HEK293 (cell line): ENCODE results near the gene SLC25A12.

Source experiments
- CTCF ChIA-PET: fragments of 350-600 bp; formaldehyde crosslinking; extraction: SDS; loops from one replicate; lab custom pipeline; 2021; ENCODE audit warnings: antibody characterized with exemption; lab: Yijun Ruan, JAX
- POLR2A ChIA-PET: fragments of 300-600 bp; formaldehyde crosslinking; extraction: SDS; loops from one replicate; lab custom pipeline; 2020; ENCODE audit warnings: antibody characterized with exemption, inconsistent platforms; lab: Yijun Ruan, JAX
- H3K27ac ChIP-seq: fragments of 200-500 bp; sonication (Bioruptor generic); 2 replicates; pipeline ENCODE4 v1.5.1; 2014; ENCODE audit warnings: low read depth, low read length, control low read depth, inconsistent platforms; ENCODE audit errors: extremely low read depth
- H3K36me3 ChIP-seq, 2 experiments: fragments of 200-500 bp in 1 of 2; sonication (Bioruptor generic) in 1 of 2; 1 replicate in 1 of 2; 2 replicates in 1 of 2; pipeline ENCODE4 v1.5.1; 2014 to 2017; ENCODE audit warnings: inconsistent platforms in 2 of 2, low read length in 2 of 2; ENCODE audit not compliant: control insufficient read depth in 2 of 2, insufficient read depth in 1 of 2
- H3K4me1 ChIP-seq: fragments of 200-500 bp; sonication (Bioruptor generic); 2 replicates; pipeline ENCODE4 v1.5.1; 2014; ENCODE audit warnings: mild to moderate bottlenecking, low read length, inconsistent platforms; ENCODE audit not compliant: control insufficient read depth, insufficient read depth
- H3K4me3 ChIP-seq: 2 replicates; pipeline ENCODE4 v1.5.1; 2011; ENCODE audit warnings: low read depth, mild to moderate bottlenecking, control low read depth, low read length, moderate library complexity
- H3K9me3 ChIP-seq: fragments of 200-500 bp; sonication (Bioruptor generic); 2 replicates; pipeline ENCODE4 v1.5.1; 2014; ENCODE audit warnings: low read depth, low read length, inconsistent platforms; ENCODE audit not compliant: control insufficient read depth, insufficient read depth
- CTCF ChIP-seq: fragments of 450-650 bp; formaldehyde crosslinking; IDR thresholded peaks from 2 replicates; pipeline ENCODE4 v1.5.1; 2016; ENCODE audit warnings: missing biosample characterization, missing genetic modification characterization
- EGR2 ChIP-seq: fragments of 450-650 bp; formaldehyde crosslinking; IDR thresholded peaks from 2 replicates; pipeline ENCODE4 v1.5.1; 2016; ENCODE audit warnings: low read depth, missing biosample characterization, missing genetic modification characterization
- ELK4 ChIP-seq: IDR thresholded peaks from 2 replicates; pipeline ENCODE4 v1.6.1; 2011; ENCODE audit warnings: mild to moderate bottlenecking, low read depth, low read length, borderline replicate concordance
- GLIS2 ChIP-seq: fragments of 450-650 bp; formaldehyde crosslinking; IDR thresholded peaks from 2 replicates; pipeline ENCODE4 v1.5.1; 2016; ENCODE audit warnings: missing biosample characterization, missing genetic modification characterization
- HOXC10 ChIP-seq: sonication (generic); formaldehyde crosslinking; IDR thresholded peaks from 2 replicates; pipeline ENCODE4 v1.8.1; 2023; ENCODE audit warnings: mild to moderate bottlenecking, missing genetic modification reagents
- KLF16 ChIP-seq: fragments of 450-650 bp; formaldehyde crosslinking; IDR thresholded peaks from 2 replicates; pipeline ENCODE4 v1.5.1; 2017; ENCODE audit warnings: missing biosample characterization, missing genetic modification characterization
- SP3 ChIP-seq: fragments of 450-650 bp; formaldehyde crosslinking; IDR thresholded peaks from 2 replicates; pipeline ENCODE4 v1.5.1; 2016; ENCODE audit warnings: missing biosample characterization, missing genetic modification characterization
- ZBTB48 ChIP-seq: fragments of 450-650 bp; formaldehyde crosslinking; IDR thresholded peaks from 2 replicates; pipeline ENCODE4 v1.5.1; 2016; ENCODE audit warnings: missing biosample characterization, missing genetic modification characterization
- ZNF121 ChIP-seq: fragments of 450-650 bp; formaldehyde crosslinking; IDR thresholded peaks from 2 replicates; pipeline ENCODE4 v1.5.1; 2016; ENCODE audit warnings: missing biosample characterization, missing genetic modification characterization
- ZNF16 ChIP-seq: fragments of 450-650 bp; formaldehyde crosslinking; IDR thresholded peaks from 2 replicates; pipeline ENCODE4 v1.5.1; 2016; ENCODE audit warnings: low read depth, missing biosample characterization, missing genetic modification characterization
- ZNF174 ChIP-seq: fragments of 450-650 bp; formaldehyde crosslinking; IDR thresholded peaks from 2 replicates; pipeline ENCODE4 v1.5.0; 2017; ENCODE audit warnings: missing biosample characterization, mild to moderate bottlenecking, missing genetic modification characterization
- ZNF2 ChIP-seq: fragments of 450-650 bp; formaldehyde crosslinking; IDR thresholded peaks from 2 replicates; pipeline ENCODE4 v1.5.1; 2016; ENCODE audit warnings: missing biosample characterization, missing genetic modification characterization
- ZNF23 ChIP-seq: fragments of 450-650 bp; formaldehyde crosslinking; IDR thresholded peaks from 2 replicates; pipeline ENCODE4 v1.5.1; 2016; ENCODE audit warnings: missing biosample characterization, missing genetic modification characterization, borderline replicate concordance
- ZNF324 ChIP-seq: fragments of 450-650 bp; formaldehyde crosslinking; IDR thresholded peaks from 2 replicates; pipeline ENCODE4 v1.5.1; 2016; ENCODE audit warnings: missing biosample characterization, missing genetic modification characterization
- ZNF624 ChIP-seq: fragments of 450-650 bp; formaldehyde crosslinking; IDR thresholded peaks from 2 replicates; pipeline ENCODE4 v1.5.1; 2017; ENCODE audit warnings: missing biosample characterization, missing genetic modification characterization
- ZNF629 ChIP-seq: fragments of 450-650 bp; formaldehyde crosslinking; IDR thresholded peaks from 2 replicates; pipeline ENCODE4 v1.5.1; 2017; ENCODE audit warnings: missing biosample characterization, missing genetic modification characterization
- ZNF670 ChIP-seq: fragments of 450-650 bp; formaldehyde crosslinking; IDR thresholded peaks from 2 replicates; pipeline ENCODE4 v1.5.1; 2016; ENCODE audit warnings: missing biosample characterization, missing genetic modification characterization, low read depth
- ZNF747 ChIP-seq: fragments of 450-650 bp; formaldehyde crosslinking; IDR thresholded peaks from 2 replicates; pipeline ENCODE4 v1.5.1; 2016; ENCODE audit warnings: missing biosample characterization, missing genetic modification characterization
- ZNF785 ChIP-seq: fragments of 450-650 bp; formaldehyde crosslinking; IDR thresholded peaks from 2 replicates; pipeline ENCODE4 v1.5.1; 2016; ENCODE audit warnings: missing biosample characterization, missing genetic modification characterization
- ZNF792 ChIP-seq: fragments of 450-650 bp; formaldehyde crosslinking; IDR thresholded peaks from 2 replicates; pipeline ENCODE4 v1.5.1; 2016; ENCODE audit warnings: missing biosample characterization, missing genetic modification characterization
- ZNF837 ChIP-seq: fragments of 450-650 bp; formaldehyde crosslinking; IDR thresholded peaks from 2 replicates; pipeline ENCODE4 v1.5.1; 2016; ENCODE audit warnings: missing biosample characterization, missing genetic modification characterization
- ZXDB ChIP-seq: fragments of 450-650 bp; formaldehyde crosslinking; IDR thresholded peaks from 2 replicates; pipeline ENCODE4 v1.5.1; 2016; ENCODE audit warnings: missing biosample characterization, missing genetic modification characterization
- TF ChIP-seq, protein P1 (sequence below): fragments of 450-650 bp; formaldehyde crosslinking; IDR thresholded peaks from 2 replicates; pipeline ENCODE4 v1.5.1; 2016; ENCODE audit warnings: missing biosample characterization, missing genetic modification characterization
- TF ChIP-seq, protein P2 (sequence below): fragments of 450-650 bp; formaldehyde crosslinking; IDR thresholded peaks from 2 replicates; pipeline ENCODE4 v1.5.1; 2016; ENCODE audit warnings: missing biosample characterization, missing genetic modification characterization
- TF ChIP-seq, protein P3 (sequence below): fragments of 450-650 bp; formaldehyde crosslinking; IDR thresholded peaks from 2 replicates; pipeline ENCODE4 v1.5.1; 2017; ENCODE audit warnings: missing biosample characterization, mild to moderate bottlenecking, missing genetic modification characterization, moderate library complexity

SLC25A12 gene

DNA sequence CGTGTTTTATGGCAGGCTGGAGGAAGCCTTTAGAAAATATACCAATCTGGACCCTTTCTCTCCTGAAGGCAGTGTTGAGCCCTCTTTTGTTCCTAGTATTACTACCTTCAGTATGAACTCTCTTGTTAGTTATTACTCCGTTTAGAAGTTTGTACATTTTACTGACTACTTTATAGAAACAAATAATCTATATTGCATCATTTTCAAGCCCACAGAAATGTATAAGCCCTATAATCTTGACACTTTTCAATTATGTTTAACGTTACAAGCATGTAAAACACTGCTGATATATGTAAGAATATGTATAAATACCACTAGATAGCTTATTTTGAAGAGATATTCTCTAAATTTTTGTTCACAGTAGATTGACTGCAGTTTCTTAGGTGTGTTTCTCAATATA lies 64.0 kb downstream of the SLC25A12 start:
- no peaks in the 10 kb centered on the region for H3K4me1 ChIP-seq
- H3K27ac ChIP-seq, result no peak overlapping the region
- ChIA-PET POLR2A (no interaction called here), CTCF (no interaction called here)
- TF ChIP-seq ELK4 (no peak), SP3 (no peak), ZNF121 (no peak), ZNF324 (tag by site-specific recombination) (no peak), GLIS2 (tag by site-specific recombination) (no peak), ZNF23 (tag by site-specific recombination) (no peak), ZNF792 (tag by site-specific recombination) (no peak), ZNF785 (tag by site-specific recombination) (no peak), ZNF16 (tag by site-specific recombination) (no peak), CTCF (tag by site-specific recombination) (no peak), ZNF624 (tag by site-specific recombination) (no peak), HOXC10 (CRISPR knock-in tag) (no peak), ZNF747 (tag by site-specific recombination) (no peak), ZNF837 (no peak)
- TF ChIP-seq, protein P1, sequence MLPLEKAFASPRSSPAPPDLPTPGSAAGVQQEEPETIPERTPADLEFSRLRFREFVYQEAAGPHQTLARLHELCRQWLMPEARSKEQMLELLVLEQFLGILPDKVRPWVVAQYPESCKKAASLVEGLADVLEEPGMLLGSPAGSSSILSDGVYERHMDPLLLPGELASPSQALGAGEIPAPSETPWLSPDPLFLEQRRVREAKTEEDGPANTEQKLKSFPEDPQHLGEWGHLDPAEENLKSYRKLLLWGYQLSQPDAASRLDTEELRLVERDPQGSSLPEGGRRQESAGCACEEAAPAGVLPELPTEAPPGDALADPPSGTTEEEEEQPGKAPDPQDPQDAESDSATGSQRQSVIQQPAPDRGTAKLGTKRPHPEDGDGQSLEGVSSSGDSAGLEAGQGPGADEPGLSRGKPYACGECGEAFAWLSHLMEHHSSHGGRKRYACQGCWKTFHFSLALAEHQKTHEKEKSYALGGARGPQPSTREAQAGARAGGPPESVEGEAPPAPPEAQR (tag by site-specific recombination), result no peak
- TF ChIP-seq, protein P2, sequence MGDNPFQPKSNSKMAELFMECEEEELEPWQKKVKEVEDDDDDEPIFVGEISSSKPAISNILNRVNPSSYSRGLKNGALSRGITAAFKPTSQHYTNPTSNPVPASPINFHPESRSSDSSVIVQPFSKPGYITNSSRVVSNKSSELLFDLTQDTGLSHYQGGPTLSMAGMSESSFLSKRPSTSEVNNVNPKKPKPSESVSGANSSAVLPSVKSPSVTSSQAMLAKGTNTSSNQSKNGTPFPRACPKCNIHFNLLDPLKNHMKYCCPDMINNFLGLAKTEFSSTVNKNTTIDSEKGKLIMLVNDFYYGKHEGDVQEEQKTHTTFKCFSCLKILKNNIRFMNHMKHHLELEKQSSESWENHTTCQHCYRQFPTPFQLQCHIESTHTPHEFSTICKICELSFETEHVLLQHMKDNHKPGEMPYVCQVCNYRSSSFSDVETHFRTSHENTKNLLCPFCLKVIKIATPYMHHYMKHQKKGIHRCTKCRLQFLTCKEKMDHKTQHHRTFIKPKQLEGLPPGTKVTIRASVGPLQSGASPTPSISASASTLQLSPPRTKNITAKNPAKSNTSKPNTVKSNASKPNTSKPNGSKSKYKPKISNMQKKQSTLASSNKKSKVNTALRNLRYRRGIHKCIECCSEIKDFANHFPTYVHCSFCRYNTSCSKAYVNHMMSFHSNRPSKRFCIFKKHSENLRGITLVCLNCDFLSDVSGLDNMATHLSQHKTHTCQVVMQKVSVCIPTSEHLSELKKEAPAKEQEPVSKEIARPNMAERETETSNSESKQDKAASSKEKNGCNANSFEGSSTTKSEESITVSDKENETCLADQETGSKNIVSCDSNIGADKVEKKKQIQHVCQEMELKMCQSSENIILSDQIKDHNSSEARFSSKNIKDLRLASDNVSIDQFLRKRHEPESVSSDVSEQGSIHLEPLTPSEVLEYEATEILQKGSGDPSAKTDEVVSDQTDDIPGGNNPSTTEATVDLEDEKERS, result no peak
- TF ChIP-seq, protein P3, sequence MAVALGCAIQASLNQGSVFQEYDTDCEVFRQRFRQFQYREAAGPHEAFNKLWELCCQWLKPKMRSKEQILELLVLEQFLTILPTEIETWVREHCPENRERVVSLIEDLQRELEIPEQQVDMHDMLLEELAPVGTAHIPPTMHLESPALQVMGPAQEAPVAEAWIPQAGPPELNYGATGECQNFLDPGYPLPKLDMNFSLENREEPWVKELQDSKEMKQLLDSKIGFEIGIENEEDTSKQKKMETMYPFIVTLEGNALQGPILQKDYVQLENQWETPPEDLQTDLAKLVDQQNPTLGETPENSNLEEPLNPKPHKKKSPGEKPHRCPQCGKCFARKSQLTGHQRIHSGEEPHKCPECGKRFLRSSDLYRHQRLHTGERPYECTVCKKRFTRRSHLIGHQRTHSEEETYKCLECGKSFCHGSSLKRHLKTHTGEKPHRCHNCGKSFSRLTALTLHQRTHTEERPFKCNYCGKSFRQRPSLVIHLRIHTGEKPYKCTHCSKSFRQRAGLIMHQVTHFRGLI (tag by site-specific recombination), result no peak
- H3K4me3 ChIP-seq, result no peak overlapping the region
- no peaks in the 10 kb centered on the region for H3K9me3 ChIP-seq
- H3K36me3 ChIP-seq, result peaks cover 17 to 84% of the 10 kb centered on the region in 2 experiments

DNA sequence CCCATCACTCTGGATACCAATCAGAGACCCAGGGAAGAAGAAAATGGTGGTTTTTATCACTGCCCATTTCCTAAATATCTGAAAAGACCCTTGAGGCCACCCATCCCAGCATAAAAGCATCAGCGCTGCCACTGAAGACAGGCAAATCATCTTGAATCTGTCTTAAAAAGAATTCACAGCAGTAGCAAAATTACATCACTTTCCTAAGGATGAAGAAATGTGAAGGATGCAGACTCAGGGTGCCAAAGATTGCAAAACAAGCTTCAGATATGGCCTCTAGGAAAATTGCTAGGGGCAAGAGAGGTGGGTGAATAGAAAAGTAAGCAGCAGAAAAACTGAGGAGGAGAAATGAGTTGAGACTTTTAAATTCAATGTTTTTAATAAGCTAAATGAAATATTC lies 70.0 kb downstream of the SLC25A12 start:
- Histone ChIP-seq H3K9me3 (no peaks in the 10 kb centered on the region), H3K4me3 (no peak overlapping the region), H3K27ac (no peak overlapping the region), H3K36me3 (peaks cover 0 to 28% of the 10 kb centered on the region in 2 experiments; a peak in 1 of 3 replicates), H3K4me1 (no peaks in the 10 kb centered on the region)
- ChIA-PET POLR2A (no interaction called here), CTCF (interaction anchor here (0.6 to 1.0 kb wide), 4 partner anchors 68 to 780 kb away, joined by 3 to 4 read pairs (median 4); no protein-coding TSS in a partner anchor)
- TF ChIP-seq ZBTB48 (no peak), ZNF670 (tag by site-specific recombination) (no peak), ZNF2 (tag by site-specific recombination) (no peak), ZXDB (tag by site-specific recombination) (no peak), ZNF629 (tag by site-specific recombination) (no peak), KLF16 (tag by site-specific recombination) (no peak), EGR2 (no peak), ZNF174 (tag by site-specific recombination) (no peak)
